Hepatocyte (in vitro differentiated cells): Measurements from ENCODE around the gene PTGER3. TPM values are rescaled to one million over a fixed set of nuclear protein-coding genes. Genes with fewer than 3 reads are reported as not detected.

ENCODE experiments used
- DNase-seq: peaks from one replicate; pipeline ENCODE4 v3.0.0-alpha.2; 2016; ENCODE audit warnings: low spot score
- H2AFZ ChIP-seq: fragments of 200-600 bp; sonication (generic); 2 replicates; pipeline ENCODE4 v1.6.0; 2016; ENCODE audit warnings: antibody characterized with exemption, mild to moderate bottlenecking
- H3K27ac ChIP-seq: fragments of 200-600 bp; sonication (generic); 2 replicates; pipeline ENCODE4 v1.5.1; 2016; ENCODE audit warnings: mild to moderate bottlenecking
- H3K27me3 ChIP-seq: fragments of 200-600 bp; sonication (generic); 2 replicates; pipeline ENCODE4 v1.6.1; 2016
- H3K36me3 ChIP-seq: fragments of 200-600 bp; sonication (generic); replicated peaks from 2 replicates; pipeline ENCODE4 v1.5.1; 2016; ENCODE audit warnings: low read depth; ENCODE audit not compliant: insufficient read depth
- H3K4me1 ChIP-seq: fragments of 200-600 bp; sonication (generic); 2 replicates; pipeline ENCODE4 v1.5.1; 2016; ENCODE audit warnings: mild to moderate bottlenecking, moderate library complexity; ENCODE audit not compliant: insufficient read depth
- H3K4me2 ChIP-seq: fragments of 200-600 bp; sonication (generic); 2 replicates; pipeline ENCODE4 v1.6.0; 2016
- H3K4me3 ChIP-seq: fragments of 200-600 bp; sonication (generic); 2 replicates; pipeline ENCODE4 v1.5.1; 2016; ENCODE audit warnings: mild to moderate bottlenecking
- H3K79me2 ChIP-seq: fragments of 200-600 bp; sonication (generic); 2 replicates; pipeline ENCODE4 v1.6.0; 2017; ENCODE audit warnings: mild to moderate bottlenecking
- H3K9me2 ChIP-seq: fragments of 200-600 bp; sonication (generic); replicated peaks from 2 replicates; pipeline ENCODE4 v1.6.0; 2017; ENCODE audit warnings: mild to moderate bottlenecking; ENCODE audit not compliant: insufficient read depth
- H3K9me3 ChIP-seq: fragments of 200-600 bp; sonication (generic); 2 replicates; pipeline ENCODE4 v1.5.1; 2016; ENCODE audit warnings: low read depth, mild to moderate bottlenecking
- H4K20me1 ChIP-seq: fragments of 200-600 bp; sonication (generic); 2 replicates; pipeline ENCODE4 v1.6.0; 2016; ENCODE audit warnings: mild to moderate bottlenecking; ENCODE audit not compliant: insufficient read depth, poor library complexity, severe bottlenecking
- CTCF ChIP-seq: fragments of 200-600 bp; sonication (generic); IDR thresholded peaks from 2 replicates; pipeline ENCODE4 v1.5.1; 2016; ENCODE audit warnings: antibody characterized with exemption, mild to moderate bottlenecking; ENCODE audit not compliant: poor library complexity
- EZH2 ChIP-seq: fragments of 200-600 bp; sonication (generic); IDR thresholded peaks from 2 replicates; pipeline ENCODE4 v1.6.1; 2016; ENCODE audit warnings: antibody characterized with exemption, mild to moderate bottlenecking, borderline replicate concordance
- EZH2phosphoT487 ChIP-seq: fragments of 200-600 bp; sonication (generic); IDR thresholded peaks from one replicate; pipeline ENCODE4 v1.6.1; 2018; ENCODE audit warnings: antibody characterized with exemption, mild to moderate bottlenecking, low read depth, moderate library complexity; ENCODE audit not compliant: unreplicated experiment, severe bottlenecking
- WGBS: methylation state at CpG from one replicate; pipeline ENCODE4 v1.1.6; 2016; ENCODE audit warnings: low lambda C conversion rate; ENCODE audit errors: missing lambda C conversion rate; 5-methylcytosine and 5-hydroxymethylcytosine counted together
- polyA plus RNA-seq: library from polyadenylated mRNA; unstranded; fragments of >200 nt; fragmentation: Nextera tagmentation; extraction: Ambion mirVana; gene quantifications from 2 replicates; pipeline ENCODE4 v1.2.1, GENCODE V29; 2016
- total RNA-seq: library from RNA; depleted of rRNA; stranded (reverse); fragments of >200 nt; gene quantifications from 2 replicates; pipeline ENCODE4 v1.2.3, GENCODE V29; 2014

PTGER3 gene
- total and polyA plus RNA-seq, 2 experiments from 2014 or later, result 1.0 to 1.4 TPM

GRCh38 chr1:71031426-71031825 lies 16.2 kb downstream of the PTGER3 start:
- Histone ChIP-seq H3K27me3 (peaks cover 3% of the 10 kb centered on the region), H3K4me1 (no peaks in the 10 kb centered on the region), H3K79me2 (no peaks in the 10 kb centered on the region), H3K36me3 (no peaks in the 10 kb centered on the region), H3K4me2 (no peak overlapping the region), H3K9me3 (no peaks in the 10 kb centered on the region), H2AFZ (no peak overlapping the region), H3K4me3 (no peak overlapping the region), H3K27ac (no peak overlapping the region), H4K20me1 (no peaks in the 10 kb centered on the region), H3K9me2 (no peaks in the 10 kb centered on the region)
- TF ChIP-seq EZH2 (no peak), CTCF (no peak), EZH2phosphoT487 (no peak)
- DNase-seq, result no peak

- Histone ChIP-seq H4K20me1 (no peaks in the 10 kb centered on the region), H3K79me2 (no peaks in the 10 kb centered on the region), H3K27ac (no peak overlapping the region), H3K9me2 (no peaks in the 10 kb centered on the region), H2AFZ (no peak overlapping the region), H3K4me1 (no peaks in the 10 kb centered on the region), H3K36me3 (no peaks in the 10 kb centered on the region), H3K9me3 (no peaks in the 10 kb centered on the region), H3K4me2 (no peak overlapping the region), H3K27me3 (peaks cover 3% of the 10 kb centered on the region), H3K4me3 (no peak overlapping the region)
- DNase-seq, result no peak
- TF ChIP-seq EZH2phosphoT487 (no peak), CTCF (no peak), EZH2 (no peak)
- WGBS, result 88% methylated on average over 1 of the region's 1 CpG
These were observed 17.6 kb downstream of the PTGER3 start for GRCh38 chr1:71030026-71030425.

GRCh38 chr1:71028981-71029380 lies 18.6 kb downstream of the PTGER3 start:
- peaks cover 3% of the 10 kb centered on the region for H3K27me3 ChIP-seq
- H3K4me2 ChIP-seq, result no peak overlapping the region
- no peaks in the 10 kb centered on the region for H3K36me3 ChIP-seq
- TF ChIP-seq EZH2phosphoT487 (no peak), EZH2 (no peak), CTCF (no peak)
- WGBS, result 94% methylated on average over 1 of the region's 1 CpG
- H4K20me1 ChIP-seq, result no peaks in the 10 kb centered on the region
- H3K9me3 ChIP-seq, result no peaks in the 10 kb centered on the region
- no peak overlapping the region for H2AFZ ChIP-seq
- no peaks in the 10 kb centered on the region for H3K9me2 ChIP-seq
- DNase-seq, result no peak
- no peak overlapping the region for H3K4me3 ChIP-seq
- H3K4me1 ChIP-seq, result no peaks in the 10 kb centered on the region
- H3K79me2 ChIP-seq, result no peaks in the 10 kb centered on the region
- H3K27ac ChIP-seq, result no peak overlapping the region

- Histone ChIP-seq H3K4me1 (no peaks in the 10 kb centered on the region), H3K27ac (no peak overlapping the region), H4K20me1 (no peaks in the 10 kb centered on the region), H3K79me2 (no peaks in the 10 kb centered on the region), H3K27me3 (peaks cover 3% of the 10 kb centered on the region), H3K4me3 (no peak overlapping the region), H3K4me2 (no peak overlapping the region), H2AFZ (no peak overlapping the region), H3K9me3 (no peaks in the 10 kb centered on the region), H3K36me3 (no peaks in the 10 kb centered on the region), H3K9me2 (no peaks in the 10 kb centered on the region)
- 89% methylated on average over 7 of the region's 7 CpGs for WGBS
- TF ChIP-seq CTCF (no peak), EZH2phosphoT487 (no peak), EZH2 (no peak)
- no peak for DNase-seq
These were observed 19.6 kb downstream of the PTGER3 start for GRCh38 chr1:71027991-71028390.
